A549 (cell line): ENCODE measurements around the gene RERE.

Source experiments
- CHD2 ChIP-seq: fragments of 150-350 bp; IDR thresholded peaks from 2 replicates; pipeline ENCODE4 v1.6.1; 2014; ENCODE audit warnings: low read length; ENCODE audit not compliant: partially characterized antibody
- EP300 ChIP-seq, 2 experiments: fragments of >200 bp; sonication (Bioruptor Twin); formaldehyde crosslinking; IDR thresholded peaks; 2 replicates in 1 of 2; 3 replicates in 1 of 2; pipeline ENCODE4 v1.6.1; 2016 to 2017
- MAFK ChIP-seq: fragments of 450-650 bp; IDR thresholded peaks from 2 replicates; pipeline ENCODE4 v1.6.1; 2014; ENCODE audit not compliant: partially characterized antibody
- MYC ChIP-seq: IDR thresholded peaks from 2 replicates; pipeline ENCODE4 v1.6.1; 2012; ENCODE audit warnings: mild to moderate bottlenecking, inconsistent platforms, low read length, improper control_type of control experiment, borderline replicate concordance
- POLR2A ChIP-seq: IDR thresholded peaks from 2 replicates; pipeline ENCODE4 v1.6.1; 2012; ENCODE audit warnings: mild to moderate bottlenecking, low read length
- POLR2AphosphoS2 ChIP-seq: conservative IDR thresholded peaks from 2 replicates; pipeline ENCODE4 v1.6.1; 2012; ENCODE audit warnings: low read length, improper control_type of control experiment, inconsistent platforms
- RNF2 ChIP-seq: fragments of 200-600 bp; sonication (generic); IDR thresholded peaks from 2 replicates; pipeline ENCODE4 v1.6.1; 2016; ENCODE audit warnings: low read depth, mild to moderate bottlenecking, antibody characterized with exemption, moderate library complexity, borderline replicate concordance
- TFCP2L1 ChIP-seq: fragments of 250-450 bp; sonication (Bioruptor Pico); IDR thresholded peaks from 2 replicates; pipeline ENCODE4 v1.5.0; 2021; ENCODE audit warnings: mild to moderate bottlenecking
- USF2 ChIP-seq: fragments of 450-650 bp; IDR thresholded peaks from 2 replicates; pipeline ENCODE4 v1.6.1; 2014; ENCODE audit warnings: antibody characterized with exemption
- TF ChIP-seq, protein P1 (sequence below): fragments of >200 bp; sonication (Bioruptor Twin); formaldehyde crosslinking; IDR thresholded peaks from 3 replicates; pipeline ENCODE4 v1.5.1; 2016
- TF ChIP-seq, protein P2 (sequence below): IDR thresholded peaks from 2 replicates; pipeline ENCODE4 v1.6.1; 2012

GRCh38 chr1:8510041-8510823 is 307.2 kb downstream of the RERE start:
- TF ChIP-seq MYC (no peak), TFCP2L1 (CRISPR knock-in tag) (no peak), EP300 (IDR thresholded peaks at IDR 0.05) (no peak), POLR2A (no peak), POLR2AphosphoS2 (no peak), MAFK (no peak), RNF2 (no peak), USF2 (no peak), CHD2 (no peak)
- TF ChIP-seq, protein P1, sequence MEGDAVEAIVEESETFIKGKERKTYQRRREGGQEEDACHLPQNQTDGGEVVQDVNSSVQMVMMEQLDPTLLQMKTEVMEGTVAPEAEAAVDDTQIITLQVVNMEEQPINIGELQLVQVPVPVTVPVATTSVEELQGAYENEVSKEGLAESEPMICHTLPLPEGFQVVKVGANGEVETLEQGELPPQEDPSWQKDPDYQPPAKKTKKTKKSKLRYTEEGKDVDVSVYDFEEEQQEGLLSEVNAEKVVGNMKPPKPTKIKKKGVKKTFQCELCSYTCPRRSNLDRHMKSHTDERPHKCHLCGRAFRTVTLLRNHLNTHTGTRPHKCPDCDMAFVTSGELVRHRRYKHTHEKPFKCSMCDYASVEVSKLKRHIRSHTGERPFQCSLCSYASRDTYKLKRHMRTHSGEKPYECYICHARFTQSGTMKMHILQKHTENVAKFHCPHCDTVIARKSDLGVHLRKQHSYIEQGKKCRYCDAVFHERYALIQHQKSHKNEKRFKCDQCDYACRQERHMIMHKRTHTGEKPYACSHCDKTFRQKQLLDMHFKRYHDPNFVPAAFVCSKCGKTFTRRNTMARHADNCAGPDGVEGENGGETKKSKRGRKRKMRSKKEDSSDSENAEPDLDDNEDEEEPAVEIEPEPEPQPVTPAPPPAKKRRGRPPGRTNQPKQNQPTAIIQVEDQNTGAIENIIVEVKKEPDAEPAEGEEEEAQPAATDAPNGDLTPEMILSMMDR, result no peak
- TF ChIP-seq, protein P2, sequence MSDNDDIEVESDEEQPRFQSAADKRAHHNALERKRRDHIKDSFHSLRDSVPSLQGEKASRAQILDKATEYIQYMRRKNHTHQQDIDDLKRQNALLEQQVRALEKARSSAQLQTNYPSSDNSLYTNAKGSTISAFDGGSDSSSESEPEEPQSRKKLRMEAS, result no peak
